Mesodermal cell (in vitro differentiated cells): Measurements from ENCODE around the gene CCKAR.

Experiments used
- H3K27ac ChIP-seq: 2 replicates; pipeline ENCODE4 v1.7.0; 2013; ENCODE audit warnings: mild to moderate bottlenecking, low read depth, low read length, moderate library complexity; ENCODE audit not compliant: severe bottlenecking
- H3K36me3 ChIP-seq: 2 replicates; pipeline ENCODE4 v1.7.1; 2013; ENCODE audit warnings: mild to moderate bottlenecking, low read length, moderate library complexity; ENCODE audit not compliant: control insufficient read depth, insufficient read depth
- H3K4me1 ChIP-seq: one replicate; pipeline ENCODE4 v1.7.1; 2013; ENCODE audit warnings: mild to moderate bottlenecking, low read length; ENCODE audit not compliant: insufficient read depth, control insufficient read depth, poor library complexity, severe bottlenecking
- H3K4me3 ChIP-seq: 2 replicates; pipeline ENCODE4 v1.7.0; 2013; ENCODE audit warnings: low read length, control low read depth, mild to moderate bottlenecking; ENCODE audit not compliant: insufficient read depth, poor library complexity, severe bottlenecking; ENCODE audit errors: extremely low read depth
- H3K9me3 ChIP-seq: 2 replicates; pipeline ENCODE4 v1.7.1; 2013; ENCODE audit warnings: mild to moderate bottlenecking, low read length, moderate library complexity; ENCODE audit not compliant: control insufficient read depth
- WGBS, 2 experiments: methylation state at CpG; one replicate each; pipeline ENCODE4 v1.1.5; 2013; ENCODE audit warnings: missing lambda C conversion rate in 2 of 2; ENCODE audit not compliant: insufficient coverage in 2 of 2; 5-methylcytosine and 5-hydroxymethylcytosine counted together

Gene CCKAR

DNA sequence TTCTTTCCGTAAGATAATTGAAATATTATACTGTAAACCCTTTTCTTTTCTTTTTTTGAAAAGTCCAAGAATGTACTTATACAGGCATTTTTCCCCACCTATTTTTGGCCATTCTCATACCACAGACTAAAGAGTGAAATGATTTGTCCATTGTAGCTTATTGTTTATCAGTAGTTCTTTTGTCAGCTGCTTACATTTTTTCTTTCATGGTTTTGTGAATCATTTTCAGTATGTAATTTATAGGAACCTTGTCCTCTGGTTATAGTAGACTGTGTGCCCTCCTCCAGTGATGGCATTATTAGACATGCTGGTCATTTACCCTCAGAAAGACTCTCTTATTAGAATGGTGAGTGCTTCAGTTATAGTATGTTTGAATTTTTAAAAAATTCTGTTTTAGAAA lies 56.7 kb downstream of the CCKAR start:
- no peak overlapping the region for H3K4me3 ChIP-seq
- H3K9me3 ChIP-seq = no peaks in the 10 kb centered on the region
- H3K27ac ChIP-seq = no peak overlapping the region
- H3K4me1 ChIP-seq = no peaks in the 10 kb centered on the region
- WGBS, 2 experiments = no CpG with 5 or more reads among the region's 1 CpG
- H3K36me3 ChIP-seq = peaks cover 35% of the 10 kb centered on the region

GRCh38 chr4:26432419-26432818 lies 57.9 kb downstream of the CCKAR start:
- Histone ChIP-seq H3K36me3 (peaks cover 28% of the 10 kb centered on the region), H3K27ac (no peak overlapping the region), H3K9me3 (no peaks in the 10 kb centered on the region), H3K4me3 (no peak overlapping the region), H3K4me1 (no peaks in the 10 kb centered on the region)
- 93% methylated on average over 3 to 5 of the region's 5 CpGs for WGBS, 2 experiments

GRCh38 chr4:26431461-26432180 lies 58.7 kb downstream of the CCKAR start:
- WGBS, 2 experiments = 80% methylated on average over 1 of the region's 2 CpGs; no CpG with 5 or more reads in 1 of the 2 experiments

More at GRCh38 chr4:26431461-26432180, 58.7 kb downstream of the CCKAR start:
- Histone ChIP-seq H3K4me3 (no peak overlapping the region), H3K36me3 (peaks cover 31% of the 10 kb centered on the region), H3K27ac (no peak overlapping the region), H3K4me1 (no peaks in the 10 kb centered on the region), H3K9me3 (no peaks in the 10 kb centered on the region)
